Vagina (tissue), 2 donors: ENCODE measurements around the gene OR4D9.

ENCODE experiments used
- CTCF ChIP-seq, 3 experiments: fragments of 450-650 bp in 2 of 3; fragments of 200-600 bp in 1 of 3; sonication (generic) in 1 of 3; IDR thresholded peaks; one replicate each; pipeline ENCODE4 v1.5.1; 2017 to 2019; ENCODE audit warnings: antibody characterized with exemption in 3 of 3, mild to moderate bottlenecking in 2 of 3, moderate library complexity in 2 of 3
- POLR2A ChIP-seq, 2 donors: fragments of 450-650 bp; IDR thresholded peaks; one replicate each; pipeline ENCODE4 v1.6.1; 2017; ENCODE audit warnings: antibody characterized with exemption in 2 of 2, mild to moderate bottlenecking in 2 of 2, moderate library complexity in 2 of 2
- POLR2AphosphoS5 ChIP-seq, 2 donors: sonication (generic); formaldehyde crosslinking; IDR thresholded peaks; one replicate each; pipeline ENCODE4 v1.9.0; 2017; ENCODE audit warnings: antibody characterized with exemption in 2 of 2, mild to moderate bottlenecking in 2 of 2, low read depth in 1 of 2; ENCODE audit not compliant: insufficient read depth in 1 of 2

GRCh38 chr11:59528711-59529110, 17.4 kb downstream of the OR4D9 start:
- TF ChIP-seq POLR2A (IDR thresholded peaks at IDR 0.05) (no peak), CTCF (IDR thresholded peaks at IDR 0.05) (no peak), POLR2AphosphoS5 (IDR thresholded peaks at IDR 0.05; ENCODE audit: insufficient read depth in 1 of 2, low read depth in 1 of 2) (no peak)
